Measurements from ENCODE around the gene CTTNBP2.
"Not testable (repeated sequence)": the region's sequence is repeated elsewhere in the genome, so short reads cannot be mapped to it uniquely, and the experiment has no call there.

The CTTNBP2 gene

DNA sequence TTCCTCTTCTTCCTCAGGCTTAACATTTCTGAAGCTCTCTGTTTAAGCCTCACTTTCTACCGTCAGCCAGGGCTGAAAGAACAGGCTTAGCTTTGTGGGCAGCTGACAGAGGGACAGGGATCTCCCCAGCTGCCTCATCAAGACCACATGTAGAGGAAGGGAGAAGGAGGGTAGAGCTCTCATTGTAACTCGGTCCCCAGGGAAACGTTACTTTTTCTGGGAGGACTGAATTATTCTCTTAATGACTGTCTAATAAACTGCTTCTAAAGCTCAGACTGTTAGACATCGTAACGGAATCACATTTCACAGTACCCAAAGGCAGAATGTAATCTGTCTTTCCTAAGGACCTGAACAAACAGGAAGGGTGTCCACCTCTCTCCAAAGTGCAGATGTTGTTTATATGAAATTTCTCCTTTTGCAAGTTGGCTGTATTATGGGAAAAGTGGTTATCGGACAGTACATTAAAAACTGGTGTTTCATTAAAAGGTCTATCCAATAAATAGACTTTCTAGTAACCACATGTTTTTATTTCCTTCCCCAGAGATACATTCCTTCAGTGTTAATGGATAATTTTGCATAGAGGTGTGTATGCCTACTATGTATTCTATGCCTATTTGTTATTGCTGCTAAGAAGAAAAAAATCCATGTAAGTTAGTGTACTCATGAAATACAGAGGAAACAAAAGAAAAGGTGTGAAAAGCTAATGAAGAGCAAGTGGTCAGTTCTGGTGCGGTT, 144.2 kb downstream of the CTTNBP2 start:
- no peak for DNase-seq

DNA sequence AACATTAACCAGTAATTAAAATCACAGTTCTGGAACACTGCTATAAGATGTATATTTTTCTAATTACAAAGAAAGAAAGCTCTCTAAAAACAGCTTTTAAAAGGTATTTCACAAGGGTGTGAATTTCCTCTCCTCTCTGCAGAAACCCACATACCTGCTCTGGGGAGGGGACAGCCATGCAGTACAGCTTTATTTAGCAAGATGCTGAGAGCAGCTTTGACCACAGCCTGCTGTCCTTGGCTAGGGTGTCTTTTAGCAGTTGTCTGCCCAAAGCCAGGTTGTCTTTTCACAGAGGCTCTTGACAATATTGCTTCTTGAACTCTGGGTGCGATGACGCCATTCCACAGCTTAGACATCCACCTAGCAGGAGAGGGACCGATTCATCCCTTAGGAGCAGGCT, 148.3 kb downstream of the CTTNBP2 start:
- no peak for DNase-seq

DNA sequence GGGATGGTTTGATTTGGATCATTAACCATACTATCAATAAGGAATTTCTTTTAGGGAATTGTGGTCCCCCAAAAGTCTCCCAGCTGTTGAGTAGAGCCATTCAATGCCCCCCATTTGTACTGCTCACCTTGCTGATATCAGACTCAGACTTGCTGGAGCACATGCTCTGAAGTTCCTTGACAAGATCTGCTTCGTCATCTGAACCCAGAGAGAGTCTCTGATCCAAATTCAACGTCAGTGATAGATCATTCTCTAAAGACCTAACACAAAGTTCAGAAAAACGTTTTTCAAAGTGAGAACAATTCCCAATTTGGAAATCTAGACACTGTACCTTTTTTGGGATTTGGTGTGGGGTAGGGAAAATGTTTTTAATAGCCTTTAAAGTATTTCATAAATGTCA, 153.9 kb downstream of the CTTNBP2 start:
- DNase-seq, result no peak

DNA sequence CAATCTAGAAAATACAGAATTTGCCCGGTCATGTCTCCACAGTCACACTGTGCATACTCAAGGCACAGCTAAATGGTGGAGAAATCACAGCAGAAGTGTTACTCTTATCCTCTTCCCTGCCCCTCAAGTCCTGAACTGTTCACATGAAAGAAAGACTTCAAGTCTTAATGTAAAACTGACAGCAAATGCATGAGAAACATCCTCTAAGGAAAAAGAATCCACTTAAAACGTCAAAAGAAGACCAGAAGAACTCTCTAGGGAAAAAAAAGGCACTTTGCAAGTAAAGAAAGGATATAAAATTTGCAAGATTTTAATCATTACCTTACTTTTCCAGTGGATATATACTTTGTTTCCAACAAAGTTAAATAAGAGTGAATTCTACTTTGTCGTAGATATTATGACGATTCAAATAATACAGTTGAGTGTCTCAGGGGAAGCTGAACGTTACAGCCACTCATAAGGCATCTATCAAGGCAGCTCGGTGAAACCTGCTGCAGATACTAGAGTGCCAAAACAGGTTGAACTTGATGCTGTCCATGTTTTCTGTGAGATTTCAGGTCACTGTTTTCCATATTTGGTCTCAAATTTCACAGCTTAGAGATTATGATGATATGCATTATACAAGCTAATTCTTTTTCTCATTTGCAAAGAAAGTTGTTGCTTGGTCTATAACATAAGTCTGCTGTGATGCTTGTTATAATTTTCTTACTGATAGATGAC, 155.0 kb downstream of the CTTNBP2 start:
- DNase-seq, result no peak

DNA sequence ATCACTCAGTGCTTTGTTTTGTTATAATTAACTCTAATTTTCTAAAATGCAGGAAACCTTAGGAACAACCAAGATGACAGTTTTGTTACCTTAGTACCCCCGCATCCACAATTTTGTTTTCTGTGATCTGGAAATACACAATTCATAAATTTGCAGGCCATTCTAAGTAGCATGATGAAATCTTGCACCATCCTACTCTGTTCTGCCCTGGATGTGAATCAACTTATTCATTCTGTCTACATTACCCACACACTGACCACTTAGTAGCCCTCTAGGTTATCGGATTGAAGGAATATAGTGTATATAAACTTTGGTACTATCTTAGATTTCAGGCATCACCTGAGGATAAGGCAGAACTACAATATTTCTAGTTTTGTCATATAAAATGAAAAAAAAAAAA, 155.9 kb downstream of the CTTNBP2 start:
- DNase-seq, result no peak

DNA sequence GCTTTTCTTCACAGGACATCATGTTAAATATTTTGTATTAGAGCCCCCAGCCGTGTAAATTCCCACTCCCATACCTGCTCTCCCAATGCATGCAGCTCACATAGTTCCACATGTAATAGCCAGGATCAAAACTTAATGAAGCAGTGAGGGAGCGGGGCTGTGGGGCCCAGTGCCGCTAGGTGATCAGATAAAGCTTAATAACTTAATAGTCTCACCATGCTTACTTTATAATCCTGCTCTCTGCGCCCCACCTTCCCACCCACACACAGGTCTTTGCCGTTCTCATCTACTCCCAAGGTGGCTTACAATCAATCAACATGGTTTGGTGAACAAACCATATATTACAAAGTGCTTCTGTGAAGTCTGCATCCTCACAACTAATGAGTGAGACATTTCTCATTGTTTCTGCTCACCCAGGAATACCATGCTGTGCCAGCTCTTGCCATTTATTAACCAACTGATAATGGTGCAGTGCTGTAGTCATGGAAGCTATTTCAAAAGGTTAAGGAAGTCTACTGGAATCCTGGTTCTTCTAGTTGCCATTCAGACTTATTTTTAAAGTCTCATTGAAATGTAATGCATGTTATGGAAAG, 156.4 kb downstream of the CTTNBP2 start:
- DNase-seq, result no peak

DNA sequence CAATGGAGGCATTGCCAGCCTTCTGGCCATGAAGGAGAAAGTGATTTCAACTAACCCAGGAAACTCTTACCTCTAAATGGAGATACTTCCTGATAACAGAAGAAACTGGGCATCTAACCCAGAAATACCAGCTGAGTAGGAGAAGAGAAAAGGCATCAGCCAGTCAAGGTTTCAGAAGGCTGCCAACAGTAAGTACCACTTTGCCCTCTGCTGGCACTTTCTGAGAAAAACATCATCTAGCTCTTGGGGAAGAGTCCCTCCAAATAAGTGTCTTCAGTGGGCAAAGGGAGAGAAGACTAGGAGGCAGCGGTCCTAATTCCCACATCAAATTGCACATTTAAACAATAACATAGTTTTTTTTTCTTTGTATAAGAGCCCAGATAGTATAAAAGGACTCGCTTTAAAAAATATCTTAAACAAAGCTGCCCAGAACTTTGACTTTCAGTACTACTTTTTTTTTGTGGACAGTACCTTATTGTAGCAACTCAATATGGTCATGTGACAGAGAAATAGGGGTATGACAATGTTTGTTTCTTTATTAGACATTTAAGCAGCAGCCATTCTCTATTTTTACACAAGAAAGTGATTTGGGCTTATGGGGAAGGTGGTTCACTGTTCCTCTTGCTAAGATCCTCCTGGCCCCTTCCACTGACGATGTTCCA, 157.3 kb downstream of the CTTNBP2 start:
- DNase-seq, result peak; percentile 77

DNA sequence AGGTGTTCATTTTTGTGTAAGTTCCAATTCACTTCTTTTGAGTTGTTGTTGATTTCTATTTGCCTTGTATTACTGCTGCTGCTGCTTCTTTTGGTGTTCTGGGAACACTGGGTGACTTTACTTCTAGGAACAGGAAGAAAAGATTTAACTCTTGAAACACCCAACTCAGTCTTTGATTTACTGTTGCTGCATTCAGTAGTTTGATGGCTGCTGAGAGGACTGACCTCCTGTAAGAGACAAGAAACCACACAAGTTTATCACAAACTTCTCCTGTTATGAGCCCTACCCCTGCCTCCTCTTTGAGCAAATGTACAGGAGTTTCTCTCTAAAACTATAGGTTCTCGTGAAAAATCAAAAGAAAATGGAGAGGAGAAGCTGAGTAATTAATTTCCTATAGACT, 161.7 kb downstream of the CTTNBP2 start:
- no peak for DNase-seq

DNA sequence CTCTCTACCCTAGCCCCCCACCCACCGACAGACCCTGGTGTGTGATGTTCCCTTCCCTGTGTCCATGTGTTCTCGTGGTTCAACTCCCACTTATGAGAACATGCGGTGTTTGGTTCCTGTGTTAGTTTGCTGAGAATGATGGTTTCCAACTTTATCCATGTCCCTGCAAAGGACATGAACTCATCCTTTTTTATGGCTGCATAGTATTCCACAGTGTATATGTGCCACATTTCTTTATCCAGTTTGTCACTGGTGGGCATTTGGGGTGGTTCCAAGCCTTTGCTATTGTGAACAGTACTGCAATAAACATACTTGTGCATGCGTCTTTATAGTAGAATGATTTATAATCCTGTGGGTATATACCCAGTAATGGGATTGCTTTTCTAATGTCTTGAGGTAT, 165.1 kb downstream of the CTTNBP2 start:
- not testable (repeated sequence) for DNase-seq

DNA sequence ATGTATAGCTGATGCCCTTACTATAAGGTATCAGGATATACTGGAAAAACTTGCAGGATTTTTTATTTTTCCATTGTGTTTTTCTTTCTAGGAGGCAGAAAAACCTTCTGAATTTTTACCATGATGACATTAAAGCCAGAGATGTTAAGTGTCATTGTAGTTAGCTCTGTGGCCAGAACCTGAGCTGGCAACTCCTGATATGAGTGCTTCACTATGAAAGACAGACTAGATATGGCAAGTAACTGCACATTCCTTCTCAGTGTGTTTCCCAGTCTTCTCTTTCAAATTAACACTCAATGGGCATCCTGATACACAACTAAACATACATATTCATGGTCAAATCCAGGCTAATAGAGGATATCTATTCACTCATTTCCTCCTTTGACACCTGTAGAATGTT, 166.2 kb downstream of the CTTNBP2 start:
- no peak for DNase-seq

DNA sequence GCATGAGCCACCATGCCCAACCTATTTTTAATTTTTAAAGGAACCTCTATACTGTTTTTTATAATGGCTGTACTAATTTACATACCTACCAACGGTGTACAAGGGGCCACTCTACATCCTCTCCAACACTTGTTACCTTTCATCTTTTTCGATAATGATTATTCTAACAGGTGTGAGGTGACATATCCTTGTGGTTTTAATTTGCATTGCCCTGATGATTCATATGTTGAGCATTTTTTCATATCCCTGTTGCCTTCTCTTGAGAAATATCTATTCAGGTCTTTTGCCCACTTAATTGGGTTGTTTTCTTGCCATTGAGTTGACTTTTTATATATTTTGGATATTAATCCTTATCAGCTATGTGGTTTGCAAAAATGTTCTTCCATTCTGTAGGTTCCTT, 167.0 kb downstream of the CTTNBP2 start:
- no peak for DNase-seq

DNA sequence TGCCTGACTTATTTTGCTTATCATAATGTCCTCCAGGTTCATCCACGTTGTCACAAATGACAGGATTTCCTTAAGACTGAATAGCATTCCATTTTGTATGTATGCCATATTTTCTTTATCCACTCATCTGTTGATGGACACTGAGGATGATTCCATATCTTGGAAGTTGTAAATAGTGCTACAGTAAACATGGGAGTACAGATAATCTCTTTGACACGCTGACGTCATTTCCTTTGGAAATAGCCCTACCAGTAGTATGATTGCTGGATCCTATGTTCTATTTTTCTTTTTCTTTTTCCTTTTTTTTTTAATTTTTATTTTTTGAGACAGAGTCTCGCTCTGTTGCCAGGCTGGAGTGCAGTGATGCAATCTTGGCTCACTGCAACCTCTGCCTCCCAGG, 167.6 kb downstream of the CTTNBP2 start:
- DNase-seq, result no peak

DNA sequence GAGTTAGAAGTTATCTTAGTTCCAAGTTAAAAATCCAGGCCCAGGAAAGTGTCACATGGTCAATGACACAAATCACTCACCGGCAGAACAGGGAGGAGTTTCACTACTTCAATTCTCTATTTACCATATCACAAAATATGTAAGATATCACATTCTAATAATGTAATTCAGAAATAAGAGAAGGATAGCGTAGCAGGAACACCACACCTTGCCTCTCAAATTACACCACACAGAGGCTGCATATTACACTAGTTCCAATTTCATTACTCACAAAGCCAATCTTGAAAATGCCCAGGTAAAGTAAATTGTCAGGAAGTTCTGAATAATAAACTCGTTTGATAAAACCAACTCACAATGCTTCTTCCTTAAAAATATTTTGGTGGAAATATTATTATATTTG, 169.2 kb downstream of the CTTNBP2 start:
- no peak for DNase-seq

DNA sequence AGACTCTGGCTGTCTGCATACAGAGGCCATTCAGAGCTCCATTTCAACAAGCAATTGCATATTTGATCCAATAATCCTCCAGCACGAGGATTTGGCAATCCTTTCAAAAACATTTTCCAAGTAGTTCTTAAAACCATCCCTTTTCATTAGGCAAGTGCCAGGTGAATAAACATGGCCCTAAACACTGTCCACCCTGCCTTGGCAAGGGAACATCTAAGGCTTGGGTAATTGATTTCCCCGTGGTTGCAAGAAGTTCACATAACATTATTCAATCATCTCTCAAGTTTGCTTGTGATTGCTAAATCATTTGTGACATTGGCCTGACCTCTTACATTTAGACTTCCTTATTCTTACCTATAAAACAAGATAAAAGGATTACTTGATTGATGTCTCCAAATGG, 175.2 kb downstream of the CTTNBP2 start:
- no peak for DNase-seq

DNA sequence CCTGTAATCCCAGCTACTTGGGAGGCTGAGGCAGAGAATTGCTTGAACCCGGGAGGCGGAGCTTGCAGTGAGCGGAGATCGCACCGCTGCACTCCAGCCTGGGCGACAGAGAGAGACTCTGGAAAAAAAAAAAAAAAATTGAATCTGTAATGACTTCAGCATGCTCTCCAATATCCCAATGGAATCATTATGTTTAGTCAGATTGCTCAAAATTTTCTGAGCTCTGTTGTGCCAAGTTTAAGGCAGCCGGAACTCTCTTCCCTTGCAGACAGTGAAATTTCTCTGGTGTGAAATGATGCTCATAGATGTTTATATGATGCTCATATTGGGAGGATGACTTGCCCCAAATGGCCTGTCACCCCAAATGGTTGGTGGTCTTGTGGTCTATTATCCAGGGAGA, 180.9 kb downstream of the CTTNBP2 start:
- DNase-seq, result no peak

DNA sequence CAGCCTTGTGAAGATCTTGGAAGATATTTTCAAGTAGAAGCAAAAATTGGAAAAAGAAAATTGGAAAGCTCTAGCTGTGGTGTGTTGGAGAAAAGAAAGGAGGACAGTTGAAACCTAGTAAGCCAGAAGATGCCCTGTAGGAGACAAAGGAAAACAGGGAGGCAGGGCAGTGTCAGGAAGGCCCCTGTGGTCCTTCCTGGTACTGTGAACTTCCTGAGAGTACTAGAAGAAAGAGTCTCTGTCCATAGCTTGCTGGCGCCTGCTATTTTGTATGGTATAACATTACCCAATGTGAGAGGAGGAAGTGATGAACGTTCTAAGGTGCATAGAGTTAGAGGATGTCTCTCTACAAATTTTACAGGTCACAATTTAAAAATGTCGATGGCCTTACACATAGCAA, 183.1 kb downstream of the CTTNBP2 start:
- no peak for DNase-seq

DNA sequence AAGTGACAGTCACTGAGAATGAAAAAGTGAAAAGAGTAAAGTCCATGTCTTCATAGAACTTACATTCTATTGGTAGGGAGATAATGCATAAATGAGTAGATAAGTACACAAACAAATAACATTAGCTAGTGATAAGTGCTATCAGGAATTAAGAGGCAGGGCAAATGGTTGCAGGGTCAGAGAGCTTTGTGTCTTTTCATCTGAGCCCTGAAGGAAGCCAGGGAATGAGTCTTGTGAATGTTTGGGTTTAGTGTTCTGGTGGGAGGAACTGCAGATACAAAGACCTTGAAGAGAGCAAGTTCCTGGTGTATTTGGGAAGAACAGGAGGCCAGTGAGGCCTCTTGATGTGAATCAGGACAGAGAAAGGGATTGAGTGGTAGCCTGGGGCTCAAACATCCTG, 183.8 kb downstream of the CTTNBP2 start:
- no peak for DNase-seq

DNA sequence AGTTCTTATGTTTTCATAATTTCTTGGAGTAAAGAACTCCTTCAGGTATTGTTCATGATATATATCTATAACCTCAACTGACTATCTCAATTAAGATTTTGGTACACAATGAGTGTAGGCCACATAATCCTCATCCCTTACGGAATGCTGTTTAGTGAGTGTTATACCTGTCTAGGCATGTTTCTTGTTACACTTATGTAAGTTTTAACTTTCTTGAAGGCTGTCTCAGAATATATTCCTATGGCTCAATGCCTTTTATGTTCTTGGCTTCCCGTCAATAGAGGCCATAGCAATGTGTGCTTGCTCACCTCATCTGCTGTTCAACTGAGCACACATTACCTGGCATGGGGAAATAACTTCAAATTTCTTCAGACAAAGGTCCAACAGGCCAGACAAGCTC, 185.1 kb downstream of the CTTNBP2 start:
- DNase-seq, result no peak

DNA sequence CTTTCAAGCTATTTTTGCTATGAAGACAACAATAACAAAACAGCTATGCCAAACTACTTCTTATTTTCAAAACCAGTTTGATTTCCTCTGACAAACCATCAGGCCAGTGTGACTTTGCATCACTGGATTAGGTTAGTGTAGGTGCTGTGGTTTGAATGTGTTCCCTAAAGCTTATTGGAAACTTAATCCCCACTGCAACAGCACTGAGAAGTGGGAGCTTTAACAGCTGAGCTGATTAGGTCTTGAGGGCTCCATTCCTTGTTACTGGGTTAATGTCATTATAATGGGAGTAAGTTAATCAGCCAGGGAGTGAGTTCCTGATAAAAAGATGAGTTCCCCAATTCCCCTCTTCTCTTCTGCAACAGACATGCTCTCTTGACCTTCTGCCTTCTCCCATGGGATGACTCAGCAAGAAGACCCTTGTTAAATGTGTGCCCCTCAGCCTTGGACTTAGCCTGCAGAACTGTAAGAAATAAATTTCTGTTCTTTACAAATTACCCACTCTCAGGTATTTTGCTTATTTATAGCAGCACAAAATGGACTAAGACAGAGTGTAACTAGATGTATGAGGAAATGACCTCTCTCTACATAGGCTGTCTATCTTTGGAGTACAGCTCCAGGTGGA, 186.8 kb downstream of the CTTNBP2 start:
- no peak for DNase-seq

DNA sequence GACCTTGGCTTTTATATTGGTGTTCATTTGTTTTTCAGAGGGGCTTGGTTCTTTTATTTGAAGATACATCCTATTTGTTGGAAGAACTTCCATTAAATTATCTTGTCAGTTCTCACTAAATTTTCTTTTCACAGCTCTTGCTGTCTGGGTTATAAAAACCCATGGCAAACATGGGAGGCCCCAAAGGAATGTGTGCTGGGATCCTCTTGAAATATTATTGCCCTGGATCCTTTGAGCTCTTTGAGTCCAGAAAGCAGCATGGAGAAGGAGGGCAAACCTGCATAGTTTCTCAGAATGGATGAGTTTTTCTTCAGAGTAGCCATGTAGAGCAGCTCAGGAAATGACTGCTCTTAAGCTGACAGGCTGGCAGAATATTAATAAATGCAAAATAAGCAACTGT, 187.4 kb downstream of the CTTNBP2 start:
- no peak for DNase-seq

DNA sequence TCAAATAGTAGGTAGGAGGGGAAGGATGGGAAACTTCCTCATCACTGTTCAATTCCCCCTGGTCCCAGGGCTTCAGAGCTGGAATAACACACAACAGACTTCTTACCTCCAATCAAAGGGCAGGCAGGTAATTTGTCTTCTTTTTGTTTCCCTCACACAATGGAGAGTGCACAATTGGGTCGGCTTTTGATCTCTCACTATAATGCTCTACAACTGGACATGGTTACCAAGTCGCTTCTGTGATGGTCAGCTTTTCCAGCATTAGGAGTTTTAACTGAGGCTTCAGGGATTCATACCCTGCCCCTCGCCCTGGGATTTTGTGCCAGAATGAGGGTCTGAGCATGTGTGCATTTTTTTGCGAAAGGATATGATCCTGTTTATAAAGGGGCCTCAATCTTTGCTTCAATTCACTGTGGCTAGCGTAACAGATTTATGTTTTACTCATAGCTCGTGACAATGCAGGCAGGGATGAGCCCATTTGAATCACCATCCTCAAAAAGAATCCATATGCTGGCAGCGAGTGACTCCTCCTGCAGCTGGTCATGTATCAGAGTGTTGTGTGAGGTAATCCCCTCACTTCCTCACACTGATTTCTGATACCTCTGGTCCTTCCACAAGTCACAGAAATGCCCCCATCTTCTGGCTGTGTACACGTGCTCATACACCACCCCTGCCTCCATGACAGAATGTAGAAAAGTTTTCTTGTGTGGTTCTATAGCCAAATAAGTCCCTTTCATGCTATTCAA, 189.6 kb downstream of the CTTNBP2 start:
- no peak for DNase-seq

DNA sequence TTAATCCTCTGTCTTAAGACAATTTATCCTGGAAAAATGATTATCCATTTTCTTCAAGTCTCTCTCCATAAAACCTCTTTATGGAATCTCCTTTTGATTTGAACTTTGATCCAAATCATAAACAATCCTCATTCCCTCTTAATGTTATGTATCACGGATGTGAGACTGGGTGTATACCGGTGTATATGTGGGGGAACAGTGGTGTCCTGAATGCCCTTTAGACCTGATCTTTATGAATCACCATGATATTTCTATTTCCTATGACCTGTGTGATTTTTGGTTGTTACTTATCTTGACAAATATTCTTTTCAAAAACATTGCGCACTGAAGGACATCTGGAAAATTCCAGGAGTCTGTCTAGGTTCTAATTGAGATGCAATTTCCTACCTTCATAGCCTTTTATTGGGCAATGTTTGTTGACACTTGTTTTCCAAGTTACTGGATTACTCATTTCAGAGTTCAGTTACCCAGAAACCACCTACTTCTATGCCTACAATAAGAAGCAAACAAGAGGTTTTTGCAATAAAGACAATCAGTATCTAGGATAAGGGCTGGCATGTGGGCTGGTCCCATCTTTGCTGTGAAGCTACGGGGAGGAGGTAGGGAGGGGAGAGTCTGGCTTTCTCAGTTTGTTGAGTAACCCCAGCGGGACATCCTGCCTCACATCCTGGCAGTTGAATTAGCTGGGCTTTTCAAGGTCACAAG, 190.4 kb downstream of the CTTNBP2 start:
- DNase-seq, result no peak
